Astrocyte of the spinal cord (primary cell): ENCODE results near the gene CIAO1.
"Not testable (repeated sequence)": the region's sequence is repeated elsewhere in the genome, so short reads cannot be mapped to it uniquely, and the experiment has no call there.

ENCODE experiments used
- DNase-seq: peaks from one replicate; pipeline ENCODE4 v3.0.0; 2011; ENCODE audit warnings: low read depth, low spot score
- H3K4me3 ChIP-seq: 2 replicates; pipeline ENCODE4 v1.5.1; 2011; ENCODE audit warnings: low read depth, mild to moderate bottlenecking, low read length, moderate library complexity
- in situ Hi-C: cut with HindIII; loops from 2 replicates; pipeline ENCODE4 v1.10.0; 2017; ENCODE audit warnings: low sequenced_read_pairs
- TF ChIP-seq, protein P1 (sequence below): IDR thresholded peaks from 2 replicates; pipeline ENCODE4 v1.5.1; 2012; ENCODE audit warnings: low read depth, mild to moderate bottlenecking, low read length, inconsistent platforms

CIAO1 gene

DNA sequence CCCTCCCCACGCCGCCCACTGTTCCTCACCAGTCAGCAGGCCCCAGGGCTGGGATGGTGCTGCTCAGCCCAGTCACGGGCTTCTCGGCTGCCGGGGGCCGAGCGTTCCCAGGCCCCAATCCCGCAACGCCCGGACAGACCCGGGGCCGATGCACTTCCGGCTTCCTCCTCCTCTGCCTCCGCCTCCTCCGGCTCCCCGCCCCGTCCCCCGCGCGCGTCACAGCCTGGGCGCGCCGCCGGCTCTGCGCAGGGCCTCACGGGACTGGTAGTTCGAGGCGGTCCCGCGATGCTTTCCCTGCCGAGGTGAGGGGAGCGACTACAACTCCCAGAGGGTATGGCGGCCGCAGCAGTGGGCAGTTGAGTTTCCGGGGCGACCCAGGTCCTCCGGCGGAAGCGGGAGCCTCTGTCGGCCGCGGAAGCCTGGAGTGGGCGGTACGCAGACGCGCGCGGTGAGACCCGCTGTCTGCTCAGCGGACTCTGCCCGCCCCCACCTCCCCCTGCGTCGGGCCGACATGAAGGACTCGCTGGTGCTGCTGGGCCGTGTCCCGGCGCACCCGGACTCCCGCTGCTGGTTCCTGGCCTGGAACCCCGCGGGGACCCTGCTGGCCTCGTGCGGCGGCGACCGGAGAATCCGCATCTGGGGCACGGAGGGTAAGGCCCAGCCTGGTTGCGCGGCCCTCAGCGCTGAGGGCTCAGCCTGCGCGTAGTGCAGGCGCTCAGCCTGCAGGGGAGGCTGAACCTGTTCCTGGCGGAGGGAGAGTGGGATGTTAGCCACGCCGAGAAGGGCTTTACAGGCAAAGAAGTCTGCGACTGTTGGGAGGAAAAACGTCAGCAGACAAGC, at the start of gene CIAO1, which contains the start of gene TMEM127:
TSS of gene CIAO1 (plus strand) at position 386 of the 840 bp plus-strand sequence. CDS start at position 512, 126 bp downstream.
TSS of gene TMEM127 (minus strand) at position 158 of the 840 bp plus-strand sequence. CDS start 616 bp downstream, outside the sequence.
- in situ Hi-C loops = no loop called here
- peak; percentile 98 for DNase-seq
- H3K4me3 ChIP-seq = peak within 1 kb of the TSS; percentile 96
- TF ChIP-seq, protein P1, sequence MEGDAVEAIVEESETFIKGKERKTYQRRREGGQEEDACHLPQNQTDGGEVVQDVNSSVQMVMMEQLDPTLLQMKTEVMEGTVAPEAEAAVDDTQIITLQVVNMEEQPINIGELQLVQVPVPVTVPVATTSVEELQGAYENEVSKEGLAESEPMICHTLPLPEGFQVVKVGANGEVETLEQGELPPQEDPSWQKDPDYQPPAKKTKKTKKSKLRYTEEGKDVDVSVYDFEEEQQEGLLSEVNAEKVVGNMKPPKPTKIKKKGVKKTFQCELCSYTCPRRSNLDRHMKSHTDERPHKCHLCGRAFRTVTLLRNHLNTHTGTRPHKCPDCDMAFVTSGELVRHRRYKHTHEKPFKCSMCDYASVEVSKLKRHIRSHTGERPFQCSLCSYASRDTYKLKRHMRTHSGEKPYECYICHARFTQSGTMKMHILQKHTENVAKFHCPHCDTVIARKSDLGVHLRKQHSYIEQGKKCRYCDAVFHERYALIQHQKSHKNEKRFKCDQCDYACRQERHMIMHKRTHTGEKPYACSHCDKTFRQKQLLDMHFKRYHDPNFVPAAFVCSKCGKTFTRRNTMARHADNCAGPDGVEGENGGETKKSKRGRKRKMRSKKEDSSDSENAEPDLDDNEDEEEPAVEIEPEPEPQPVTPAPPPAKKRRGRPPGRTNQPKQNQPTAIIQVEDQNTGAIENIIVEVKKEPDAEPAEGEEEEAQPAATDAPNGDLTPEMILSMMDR = peak; percentile 41

DNA sequence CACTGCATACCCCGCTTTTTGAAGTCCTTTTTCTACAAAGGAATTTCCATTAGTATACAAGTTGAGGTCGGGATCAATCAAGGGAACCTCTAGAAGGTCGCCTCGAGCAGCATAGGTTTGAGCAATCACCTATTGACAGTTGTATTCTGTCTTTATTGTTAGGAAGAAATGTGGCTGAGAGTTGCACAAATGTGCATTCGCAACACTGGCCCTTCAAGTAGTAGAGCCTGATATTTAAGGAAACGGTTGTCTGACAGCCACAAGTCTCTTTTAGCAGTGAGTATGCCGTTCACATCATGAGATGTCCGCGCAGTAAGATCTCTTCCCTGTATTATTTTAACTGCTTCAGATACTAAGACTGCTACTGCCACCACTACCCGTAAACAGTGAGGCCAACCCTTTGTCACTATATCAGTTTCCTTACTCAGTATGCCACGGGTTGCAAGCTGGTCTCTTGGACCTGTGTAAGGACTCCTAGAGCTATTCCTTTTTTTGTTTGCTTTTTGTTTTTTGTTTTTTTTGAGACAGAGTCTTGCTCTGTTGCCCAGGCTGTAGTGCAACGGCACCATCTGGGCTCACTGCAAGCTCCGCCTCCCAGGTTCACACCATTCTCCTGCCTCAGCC, 47.4 kb upstream of the CIAO1 start:
- in situ Hi-C loops = no loop called here

DNA sequence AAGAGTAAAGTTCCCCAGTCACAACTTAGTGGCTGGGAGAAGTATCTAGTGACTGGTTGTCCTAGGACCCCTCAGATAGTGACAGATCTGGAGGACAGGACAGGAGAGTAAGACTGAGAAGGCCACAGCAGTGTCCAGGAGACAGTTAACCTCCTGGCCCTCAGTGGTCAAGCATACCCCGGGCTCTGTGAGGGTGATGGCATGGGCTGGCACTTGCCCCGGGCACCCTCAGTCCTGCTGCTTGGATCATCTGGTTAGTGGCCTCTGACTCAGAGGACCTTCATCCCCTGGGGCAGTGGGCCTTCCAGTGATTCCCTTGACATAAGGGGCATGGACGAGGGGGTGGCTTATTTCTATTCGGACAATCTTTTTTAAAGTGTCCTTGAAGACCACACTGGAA, 46.1 kb upstream of the CIAO1 start:
- H3K4me3 ChIP-seq, in situ Hi-C loops, DNase-seq: not testable (repeated sequence)

More for the DNA sequence above, 47.4 kb upstream of the CIAO1 start:
- DNase-seq = no peak
- TF ChIP-seq, protein P1 = no peak
- H3K4me3 ChIP-seq = no peak overlapping the region

DNA sequence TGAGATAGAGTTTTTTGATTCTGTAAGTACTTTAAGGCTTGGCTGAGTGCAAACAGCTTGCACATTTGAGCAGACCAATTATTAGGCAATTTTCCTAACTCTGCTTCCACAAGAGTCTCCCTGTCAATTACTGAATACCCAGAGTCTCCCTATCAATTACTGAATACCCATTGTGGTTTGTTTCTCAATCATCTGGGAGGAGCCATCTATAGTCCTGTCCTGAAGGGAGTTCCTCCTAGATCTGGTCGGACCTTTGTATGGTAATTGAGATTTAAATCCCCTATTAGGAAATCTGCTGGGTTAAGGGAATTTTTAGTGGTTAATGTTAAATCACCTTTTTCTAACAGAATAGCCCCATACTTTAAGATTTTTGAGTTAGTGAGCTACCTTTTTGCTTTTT, 44.9 kb upstream of the CIAO1 start:
- H3K4me3 ChIP-seq, in situ Hi-C loops, DNase-seq: not testable (repeated sequence)

DNA sequence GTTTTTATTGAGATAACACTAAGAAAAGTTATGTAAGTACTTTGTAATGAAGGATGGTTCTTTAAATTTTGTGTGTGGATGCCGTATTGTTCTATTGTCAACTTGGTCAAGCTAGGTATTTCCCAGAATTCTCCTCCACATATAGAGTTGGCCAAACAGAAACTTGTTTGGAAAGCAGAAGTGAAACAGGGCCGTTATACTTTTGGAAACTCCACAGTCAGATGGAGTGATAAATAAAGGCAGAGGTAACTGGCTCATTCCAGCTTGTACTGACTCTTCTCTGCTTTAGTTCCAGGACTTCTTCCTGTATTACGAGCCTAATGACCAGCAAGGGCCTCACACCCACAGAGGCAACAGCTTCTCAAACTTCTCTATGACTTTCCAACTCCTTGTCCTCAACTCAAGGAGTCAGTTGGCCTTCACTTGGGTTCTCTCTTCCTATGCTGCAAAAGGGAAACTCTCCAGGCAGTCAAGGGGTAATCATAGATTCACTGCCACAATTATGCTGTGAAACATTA, 41.0 kb upstream of the CIAO1 start:
- in situ Hi-C loops = no loop called here
- DNase-seq = no peak
- H3K4me3 ChIP-seq = no peak overlapping the region
- TF ChIP-seq, protein P1 = no peak

DNA sequence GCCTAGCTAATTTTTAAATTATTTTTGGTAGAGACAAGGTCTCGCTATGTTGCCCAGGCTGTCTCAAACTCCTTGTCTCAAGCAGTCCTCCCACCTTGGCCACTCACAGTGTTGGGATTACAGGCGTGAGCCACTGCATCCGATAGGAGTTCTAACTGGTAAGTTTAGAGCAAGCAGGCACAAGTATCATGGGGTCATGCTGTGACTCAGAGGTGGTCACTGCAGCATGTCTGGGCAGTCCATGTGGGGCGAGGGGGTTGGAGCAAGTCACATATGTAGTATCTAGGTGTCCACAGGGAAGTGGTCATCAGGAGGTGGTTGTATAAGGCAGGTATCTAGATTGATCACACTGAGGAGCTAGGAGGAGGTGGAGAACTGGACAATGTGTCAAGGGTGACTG, 34.7 kb upstream of the CIAO1 start:
- in situ Hi-C loops = no loop called here
- TF ChIP-seq, protein P1 = no peak
- H3K4me3 ChIP-seq = no peak overlapping the region
- DNase-seq = no peak

DNA sequence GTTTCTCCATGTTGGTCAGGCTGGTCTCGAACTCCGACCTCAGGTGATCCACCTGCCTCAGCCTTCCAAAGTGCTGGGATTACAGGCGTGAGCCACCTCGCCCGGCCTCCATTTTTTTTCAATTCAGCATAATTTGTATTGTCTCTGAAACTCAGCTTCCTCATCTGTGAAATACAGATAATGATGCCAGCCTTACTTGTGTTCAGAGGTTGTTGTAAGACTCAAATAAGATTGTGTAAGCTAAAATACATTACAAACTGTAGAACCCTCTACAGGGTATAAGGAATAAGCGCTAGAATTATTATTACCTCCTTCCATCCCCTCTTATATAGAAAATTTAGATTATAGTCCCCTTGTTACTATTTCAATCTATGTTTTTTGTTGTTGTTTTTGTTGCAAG, 32.6 kb upstream of the CIAO1 start:
- no peak for DNase-seq
- in situ Hi-C loops = no loop called here
- TF ChIP-seq, protein P1 = no peak
- H3K4me3 ChIP-seq = no peak overlapping the region
